HTR-8/SVneo (cell line): ENCODE measurements around the gene DMKN.

Experiments
- DNase-seq: peaks from one replicate; pipeline ENCODE4 v3.0.0; 2011; ENCODE audit warnings: low spot score, mixed read lengths; ENCODE audit not compliant: insufficient read length
- FAIRE-seq: peaks from 2 replicates; lab custom pipeline; 2011; peaks lifted over from hg19 to GRCh38; lab: Jason Lieb, UNC

The DMKN gene

GRCh38 chr19:35528218-35529038 is 15.0 kb upstream of the DMKN start, which contains the start of gene SBSN:
Gene SBSN (minus strand): TSS chr19:35528311. CDS start chr19:35528281, 30 bp downstream.
- no peak for FAIRE-seq
- DNase-seq: no peak

GRCh38 chr19:35525873-35526272 is 12.4 kb upstream of the DMKN start:
- FAIRE-seq: no peak
- no peak for DNase-seq

DNA sequence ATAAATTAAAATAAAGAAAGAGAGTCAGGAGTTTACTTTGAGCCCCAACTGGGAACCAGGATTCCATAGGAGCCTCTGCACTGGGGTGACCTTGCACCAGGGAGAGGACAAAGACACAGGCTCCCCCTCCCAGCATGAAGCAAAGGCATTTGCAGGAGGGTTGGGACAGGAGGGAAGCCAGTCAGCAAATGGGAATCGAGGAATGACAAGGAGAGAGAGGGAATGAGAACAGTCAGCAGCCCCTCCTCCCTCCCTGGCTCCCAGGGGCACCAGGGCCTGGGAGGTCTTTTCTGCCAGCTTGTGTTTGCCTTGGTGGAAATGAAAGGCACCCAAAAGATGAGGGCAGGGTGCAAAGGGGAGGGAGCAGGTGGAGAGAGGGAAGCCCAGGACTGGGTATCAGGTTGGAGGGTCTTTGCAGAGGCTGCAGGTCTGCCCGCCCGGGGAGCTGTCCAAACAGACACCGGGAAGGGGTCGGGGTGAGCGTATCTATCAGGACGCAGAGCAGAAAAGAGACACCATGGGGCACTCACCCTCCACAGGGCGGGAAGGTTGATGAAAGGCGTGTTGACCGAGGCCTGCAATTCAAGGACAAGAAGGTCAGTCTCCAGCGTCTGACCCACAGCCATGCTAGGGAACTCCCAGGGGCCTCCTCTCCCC is 10.9 kb upstream of the DMKN start:
- no peak for DNase-seq
- FAIRE-seq: no peak

GRCh38 chr19:35522745-35523327 is 9.4 kb upstream of the DMKN start:
- DNase-seq (no peak), FAIRE-seq (no peak)

DNA sequence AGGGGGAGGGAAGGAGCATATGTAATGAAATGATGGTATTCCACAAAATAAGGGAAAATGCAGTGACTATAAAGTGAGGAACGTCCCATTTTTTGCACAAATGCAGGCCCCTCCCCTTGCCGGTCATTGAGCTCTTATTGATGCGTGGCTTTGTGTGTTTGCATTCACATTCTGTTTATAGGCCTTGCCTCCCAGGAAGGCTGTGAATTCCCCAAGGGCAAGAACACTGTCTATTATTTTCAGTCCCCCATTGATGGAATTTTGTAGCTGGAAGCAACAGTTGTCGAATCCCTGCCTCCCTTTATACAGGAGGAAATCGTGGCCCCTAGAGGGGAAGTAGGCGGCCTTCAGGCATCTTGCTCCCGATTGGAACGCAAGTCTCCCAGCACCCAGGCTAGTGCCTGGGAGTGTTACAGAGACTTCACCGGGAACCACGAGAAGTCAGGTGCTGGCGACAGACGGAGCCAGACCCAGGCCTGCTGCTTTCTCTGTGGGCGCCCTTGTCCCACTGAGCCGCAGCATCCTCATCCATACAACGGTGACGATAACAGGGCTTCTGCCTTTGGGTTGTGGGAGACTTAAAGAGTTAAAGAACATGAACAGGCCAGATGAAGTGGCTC is 7.8 kb upstream of the DMKN start:
- FAIRE-seq (no peak), DNase-seq (no peak)

- DNase-seq: no peak
- FAIRE-seq: peak; percentile 60
These were observed 5.8 kb upstream of the DMKN start for GRCh38 chr19:35519291-35519690.

DNA sequence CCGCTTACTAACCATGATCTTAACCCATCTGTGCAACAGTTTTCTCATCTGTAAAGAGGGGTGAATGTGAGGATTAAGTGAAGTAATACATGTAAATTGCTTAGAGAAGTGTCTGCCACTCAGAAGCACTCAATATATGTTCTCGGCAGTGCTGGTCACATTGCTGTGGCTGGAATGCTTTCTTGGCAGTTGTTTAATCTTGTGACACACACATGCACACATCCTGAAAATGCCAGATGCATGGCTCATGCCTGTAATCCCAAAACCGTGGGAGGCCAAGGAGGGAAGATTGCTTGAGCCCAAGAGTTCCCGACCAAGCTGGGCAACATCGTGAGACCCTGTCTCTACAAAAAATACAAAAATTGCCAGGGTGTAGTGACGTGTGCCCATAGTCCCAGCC is 4.9 kb upstream of the DMKN start:
- peak; percentile 57 for DNase-seq
- FAIRE-seq: peak; percentile 72

- no peak for FAIRE-seq
- no peak for DNase-seq
These were observed 3.9 kb upstream of the DMKN start for GRCh38 chr19:35517342-35517741.

DNA sequence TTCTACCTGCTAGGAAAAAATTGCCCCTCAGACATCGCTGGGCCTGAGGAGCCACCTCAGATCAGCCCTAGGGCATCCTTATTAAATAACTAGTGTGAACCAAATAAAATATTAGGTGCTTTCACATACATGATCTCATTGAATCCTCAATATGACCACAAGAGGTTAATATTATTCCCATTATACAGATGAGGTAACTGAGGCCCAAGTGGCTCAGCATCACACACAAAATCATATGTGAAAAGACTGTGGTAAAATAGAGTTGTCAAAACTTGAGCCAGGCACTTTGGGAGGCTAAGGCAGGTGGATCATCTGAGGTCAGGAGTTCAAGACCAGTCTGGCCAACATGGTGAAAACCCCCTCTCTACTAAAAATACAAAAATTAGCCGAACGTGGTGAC is 2.9 kb upstream of the DMKN start:
- DNase-seq: no peak
- no peak for FAIRE-seq

DNA sequence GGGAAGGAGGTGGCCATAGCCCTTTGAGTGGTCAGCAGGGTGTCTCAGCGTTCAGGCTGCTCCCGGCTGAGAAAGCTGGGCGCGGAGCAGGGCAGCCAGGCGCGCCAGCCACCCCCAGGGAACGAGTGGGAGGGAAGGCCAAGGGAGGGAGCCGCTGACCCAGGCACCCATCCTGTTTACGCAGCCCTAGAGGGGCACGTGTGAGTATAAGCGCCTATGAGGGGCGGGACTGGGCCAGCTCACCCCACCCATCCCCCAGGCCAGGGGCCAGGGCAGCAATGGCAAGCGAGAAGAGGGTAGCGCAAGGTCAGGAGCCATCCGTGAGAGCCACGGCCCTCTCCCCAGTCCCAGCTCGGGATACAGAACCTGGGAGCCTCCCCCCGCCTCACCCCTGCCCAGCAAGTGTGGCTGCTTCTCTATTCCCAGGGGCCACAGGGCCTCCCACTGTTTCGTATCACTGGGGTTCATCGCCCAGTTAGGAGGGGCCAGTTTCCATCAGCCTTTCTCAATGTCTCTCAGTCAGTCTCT is 897 bp upstream of the DMKN start:
- FAIRE-seq: no peak
- DNase-seq: no peak

GRCh38 chr19:35512831-35513627 is 420 bp downstream of the DMKN start:
- DNase-seq: no peak
- no peak for FAIRE-seq

DNA sequence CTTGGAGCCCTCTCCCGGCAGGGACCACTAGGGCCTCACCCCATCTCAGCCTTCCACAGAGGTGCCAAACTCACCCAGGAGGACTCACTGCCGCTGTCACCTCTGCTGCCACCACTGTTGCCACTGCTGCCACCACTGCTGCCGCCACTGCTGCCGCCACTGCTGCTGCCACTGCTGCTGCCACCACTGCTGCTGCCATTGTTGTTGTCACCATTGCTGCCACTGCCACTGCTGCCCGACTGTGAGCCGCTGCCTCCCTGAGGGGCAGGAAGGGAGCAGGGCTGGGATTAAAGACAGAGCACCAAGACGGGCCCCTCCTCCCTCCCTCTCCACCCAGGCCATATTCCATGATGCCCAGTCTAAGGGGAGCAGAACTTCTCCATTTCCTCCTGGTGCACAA is 2.1 kb downstream of the DMKN start:
- FAIRE-seq (no peak), DNase-seq (no peak)

GRCh38 chr19:35510626-35510964 is 2.9 kb downstream of the DMKN start:
- no peak for FAIRE-seq
- DNase-seq: no peak

- DNase-seq: peak; percentile 90
- peak; percentile 76 for FAIRE-seq
These were observed 3.4 kb downstream of the DMKN start for GRCh38 chr19:35509861-35510625.

DNA sequence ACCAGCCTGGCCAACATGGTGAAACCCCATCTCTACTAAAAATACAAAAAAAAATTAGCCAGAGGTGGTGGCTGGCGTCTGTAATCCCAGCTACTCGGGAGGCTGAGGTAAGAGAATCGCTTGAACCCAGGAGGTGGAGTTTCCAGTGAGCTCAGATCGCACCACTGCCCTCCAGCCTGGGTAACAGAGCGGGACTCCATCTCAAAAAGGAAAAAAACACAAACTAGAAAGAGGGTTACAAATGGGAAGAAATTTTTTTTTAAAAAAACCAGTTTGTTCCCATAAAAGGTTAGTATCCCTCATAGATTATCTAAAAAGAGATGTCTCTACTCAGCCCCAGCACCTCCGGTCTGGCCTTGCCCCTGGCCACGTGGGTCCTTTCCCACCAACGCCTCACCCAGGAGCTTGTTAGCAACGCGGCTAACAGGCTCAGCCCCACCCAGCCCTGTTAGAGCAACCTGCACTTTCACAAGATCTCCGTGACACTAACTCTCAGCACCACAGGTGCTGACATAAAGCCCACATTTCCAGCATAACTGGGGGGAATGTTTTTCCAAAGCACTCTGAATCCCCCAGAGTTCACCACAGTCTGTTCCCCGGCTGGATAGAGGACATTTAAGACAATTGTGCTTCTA is 4.3 kb downstream of the DMKN start:
- FAIRE-seq: no peak
- DNase-seq: no peak

DNA sequence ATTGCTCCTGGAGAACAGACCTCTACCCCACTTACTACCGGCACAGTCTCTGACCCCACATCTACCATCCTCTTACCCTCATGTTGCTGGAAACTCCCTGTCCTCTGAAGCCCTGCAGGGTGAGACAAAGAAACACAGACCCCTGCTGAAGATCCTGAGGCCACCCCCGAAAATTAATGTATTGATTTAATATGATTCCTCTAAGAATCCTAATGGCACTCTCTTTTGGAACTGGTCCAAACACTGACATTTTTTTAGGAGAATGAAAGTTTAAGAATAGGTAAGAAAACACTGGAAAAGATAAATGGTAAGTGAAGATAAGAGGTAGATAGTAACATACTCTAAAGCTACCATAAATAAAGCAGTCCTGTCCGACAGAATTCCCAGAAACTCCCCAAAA is 5.3 kb downstream of the DMKN start:
- DNase-seq: no peak
- no peak for FAIRE-seq

DNA sequence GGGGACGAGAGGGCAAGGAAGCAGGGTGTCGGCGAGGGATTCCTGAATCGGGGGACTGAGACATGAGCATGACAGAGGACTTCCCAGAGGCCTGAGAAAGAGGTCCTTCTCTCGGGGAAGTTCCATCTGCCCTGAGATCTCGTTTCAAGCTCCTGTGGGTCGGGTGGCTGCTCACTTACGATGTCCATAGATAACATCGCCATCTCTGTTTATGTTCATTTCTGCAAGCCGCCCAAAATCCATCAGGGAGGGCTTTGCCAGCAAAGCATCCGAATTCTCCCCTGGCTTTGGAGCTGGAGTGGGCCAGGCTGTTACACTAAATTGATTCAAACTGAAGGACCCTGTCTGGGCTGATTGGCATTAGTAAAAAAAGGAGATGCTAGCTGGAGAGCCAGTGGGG is 5.9 kb downstream of the DMKN start:
- DNase-seq: no peak
- FAIRE-seq: no peak

GRCh38 chr19:35506011-35506410 is 7.4 kb downstream of the DMKN start:
- DNase-seq (no peak), FAIRE-seq (no peak)

DNA sequence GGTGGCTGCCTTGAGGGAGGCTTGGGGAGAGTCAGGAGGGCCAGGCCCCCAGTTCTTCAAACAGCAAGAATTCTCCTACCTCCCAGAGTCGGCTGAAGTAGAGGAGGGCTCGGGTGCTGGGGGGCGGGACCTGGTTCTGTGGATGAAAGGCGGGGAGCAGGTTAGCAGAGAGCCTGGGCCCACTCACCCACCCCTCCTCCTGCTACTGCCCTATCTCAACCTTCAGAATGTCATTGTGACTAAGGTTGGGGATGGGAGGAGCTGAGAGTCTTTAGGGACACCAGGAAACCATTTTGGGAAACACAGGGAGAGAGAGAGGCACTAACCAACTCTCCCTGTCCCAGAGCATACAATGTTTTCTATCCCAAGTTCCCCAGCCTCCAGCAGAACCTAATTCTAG is 10.7 kb downstream of the DMKN start:
- DNase-seq (no peak), FAIRE-seq (no peak)
